GM18870 (cell line): ENCODE data around the gene IGSF23.

ENCODE experiments used
- ATAC-seq: cut with Tn5 transposase; IDR thresholded peaks from one replicate; pipeline ENCODE4 v1.9.1; 2021; ENCODE audit warnings: moderate library complexity; ENCODE audit not compliant: unreplicated experiment

IGSF23 gene

GRCh38 chr19:44640518-44640917, 27.2 kb downstream of the IGSF23 start:
- ATAC-seq = no peak

GRCh38 chr19:44641501-44642265, 28.3 kb downstream of the IGSF23 start:
- ATAC-seq = no peak

GRCh38 chr19:44642377-44642776, 29.0 kb downstream of the IGSF23 start:
- ATAC-seq = no peak

- no peak for ATAC-seq
Observed at GRCh38 chr19:44643605-44644401, 30.4 kb downstream of the IGSF23 start, which contains the start of gene PVR. TSS of gene PVR (plus strand) at chr19:44643910. CDS start at chr19:44644097, 187 bp downstream.

- no peak for ATAC-seq
Observed at GRCh38 chr19:44644402-44645016, 31.1 kb downstream of the IGSF23 start.

GRCh38 chr19:44645407-44646048, 32.2 kb downstream of the IGSF23 start:
- ATAC-seq = no peak

- ATAC-seq = no peak
Observed at GRCh38 chr19:44646049-44646416, 32.7 kb downstream of the IGSF23 start.

- ATAC-seq = no peak
Observed at GRCh38 chr19:44647144-44647543, 33.8 kb downstream of the IGSF23 start.

GRCh38 chr19:44648631-44649251, 35.4 kb downstream of the IGSF23 start:
- no peak for ATAC-seq

- no peak for ATAC-seq
Observed at GRCh38 chr19:44649578-44650145, 36.3 kb downstream of the IGSF23 start.

- ATAC-seq = no peak
Observed at GRCh38 chr19:44653343-44653742, 40.0 kb downstream of the IGSF23 start.

GRCh38 chr19:44653977-44654774, 40.8 kb downstream of the IGSF23 start:
- ATAC-seq = no peak

- ATAC-seq = no peak
Observed at GRCh38 chr19:44657211-44657921, 44.0 kb downstream of the IGSF23 start.

- no peak for ATAC-seq
Observed at GRCh38 chr19:44658069-44658733, 44.8 kb downstream of the IGSF23 start.

- no peak for ATAC-seq
Observed at GRCh38 chr19:44660081-44660480, 46.7 kb downstream of the IGSF23 start.

GRCh38 chr19:44661205-44661604, 47.8 kb downstream of the IGSF23 start:
- no peak for ATAC-seq

GRCh38 chr19:44661904-44662303, 48.5 kb downstream of the IGSF23 start:
- ATAC-seq = no peak

GRCh38 chr19:44662691-44663385, 49.5 kb downstream of the IGSF23 start:
- ATAC-seq = no peak
